Measurements from ENCODE around the gene DCUN1D1.

DCUN1D1 gene

DNA sequence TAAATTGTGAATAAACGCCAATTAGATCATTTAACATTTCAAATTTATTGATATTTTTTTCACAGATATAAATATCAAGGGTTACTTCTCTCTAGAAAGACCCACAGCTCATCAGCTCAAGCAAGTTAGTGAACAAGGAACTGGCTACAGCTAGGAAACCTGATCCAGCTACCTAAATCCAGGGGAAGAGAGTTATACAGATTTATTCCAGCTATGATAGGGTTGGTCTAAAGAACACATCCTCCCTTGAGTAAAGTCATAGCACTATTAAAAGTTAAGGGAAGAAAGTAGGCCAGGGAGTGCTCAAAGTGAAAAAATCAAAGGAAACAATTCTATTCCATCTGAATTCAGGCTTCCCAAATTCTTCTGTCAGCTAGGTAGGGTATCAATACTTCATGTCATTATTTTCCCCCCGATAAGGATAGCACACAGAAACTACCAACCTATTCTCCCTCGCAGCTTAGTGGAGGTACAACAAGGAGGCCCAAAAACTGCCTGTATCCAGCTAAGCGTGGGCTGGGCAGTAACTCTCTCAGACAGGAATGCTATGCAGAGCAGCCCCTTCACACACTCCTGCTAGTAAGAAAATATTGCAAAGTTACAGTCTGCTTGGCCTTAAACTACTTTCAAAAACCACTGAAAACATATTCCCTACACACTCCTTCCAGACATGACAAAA lies 44.0 kb downstream of the DCUN1D1 start:
- no peak for DNase-seq (ENCODE audit: low read depth)

DNA sequence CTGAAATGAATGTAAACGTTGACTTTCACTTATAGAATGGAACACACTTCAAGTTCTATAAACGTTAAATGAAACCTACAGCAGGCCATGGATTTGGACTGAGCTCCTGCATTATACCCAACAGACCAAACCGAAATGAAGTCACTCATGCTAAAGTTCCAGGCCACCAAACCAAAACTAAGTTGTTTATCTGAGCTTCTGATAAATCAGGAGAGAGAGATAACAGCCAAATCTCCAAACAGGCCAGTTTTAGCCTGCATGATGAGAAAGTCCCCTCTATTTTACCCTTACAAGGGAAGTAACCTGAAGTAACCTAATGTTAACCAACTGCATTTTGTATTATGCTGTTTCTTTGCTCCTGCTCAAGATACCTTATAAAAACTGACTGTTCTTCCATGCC lies 44.5 kb downstream of the DCUN1D1 start:
- DNase-seq (ENCODE audit: low read depth), result no peak

DNA sequence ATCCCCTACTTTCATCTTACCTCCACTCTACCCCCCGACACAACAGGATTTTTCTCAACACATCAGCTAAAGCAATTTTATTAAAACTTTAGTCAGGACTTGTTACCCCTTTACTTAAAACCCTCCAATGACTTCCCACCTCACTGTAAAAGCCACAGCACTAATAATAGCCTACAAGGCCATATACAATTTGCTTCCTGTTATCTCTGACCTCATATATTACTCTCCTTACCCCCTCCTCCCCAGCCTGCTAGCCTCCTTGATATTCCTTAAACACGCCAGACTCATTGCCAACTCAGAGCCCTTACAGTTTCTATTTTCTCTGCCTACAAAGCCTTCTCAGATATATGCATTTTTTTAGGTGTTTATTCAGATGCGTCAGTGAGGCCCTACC lies 54.4 kb downstream of the DCUN1D1 start:
- DNase-seq (ENCODE audit: low read depth), result no peak

DNA sequence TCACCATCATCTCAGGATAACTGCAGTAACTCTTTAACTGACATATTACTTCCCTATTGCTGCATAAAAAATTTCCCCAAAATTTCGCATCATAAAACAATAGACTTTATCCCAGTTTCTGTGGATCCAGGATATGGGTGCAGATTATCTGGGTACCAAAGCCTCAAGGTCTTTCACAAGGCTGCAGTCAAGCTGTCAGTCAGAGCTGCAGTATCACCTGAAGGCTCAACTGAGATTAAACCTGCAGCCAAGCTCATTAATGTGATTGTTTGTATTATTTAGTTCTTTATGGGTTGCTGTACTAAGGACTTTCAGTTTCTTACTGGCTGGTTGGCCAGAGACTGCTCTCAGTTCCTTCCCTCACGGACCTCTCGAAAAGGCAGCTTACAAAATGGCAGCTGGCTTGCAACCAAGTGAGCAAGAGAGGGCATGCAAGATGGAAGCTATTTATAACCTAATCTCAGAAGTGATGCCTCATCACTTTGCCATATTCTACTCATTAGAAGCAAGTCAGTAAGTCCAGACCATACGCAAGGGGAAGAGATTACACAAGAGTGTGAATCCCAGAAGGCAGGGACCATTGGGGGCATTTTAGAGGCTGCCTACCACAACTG lies 54.9 kb downstream of the DCUN1D1 start:
- DNase-seq (ENCODE audit: low read depth), result no peak

DNA sequence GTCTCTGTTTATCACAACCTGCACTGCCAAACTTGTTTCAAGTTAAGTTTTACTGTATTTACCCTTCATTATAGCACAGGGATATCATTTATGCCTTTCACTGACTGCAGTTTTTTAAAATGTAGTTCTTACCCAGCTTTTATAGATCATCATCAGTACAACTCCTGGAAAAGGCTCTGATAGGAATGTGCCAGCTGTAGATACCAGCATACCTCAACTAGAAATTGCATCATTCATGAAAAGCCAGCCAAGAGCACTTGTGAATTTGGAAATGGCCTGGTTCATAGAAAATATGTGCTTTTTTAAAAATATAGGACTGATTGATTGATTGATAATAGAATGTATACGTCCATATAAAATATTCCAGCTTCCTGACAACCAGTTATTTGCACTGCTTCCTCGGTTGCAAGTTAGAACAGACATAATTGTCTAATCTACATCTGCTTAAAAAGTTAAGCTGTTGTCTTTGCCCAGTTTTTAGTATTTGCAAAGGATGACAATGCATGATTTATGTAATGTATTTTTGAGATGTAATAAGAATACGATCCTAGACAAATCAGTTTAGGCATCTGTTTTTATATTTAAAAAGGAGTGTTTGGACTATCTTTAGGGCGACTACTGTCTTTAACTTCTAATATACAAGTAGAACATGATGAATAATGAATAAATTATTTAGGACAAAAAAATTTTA lies 58.5 kb downstream of the DCUN1D1 start:
- no peak for DNase-seq (ENCODE audit: low read depth)

DNA sequence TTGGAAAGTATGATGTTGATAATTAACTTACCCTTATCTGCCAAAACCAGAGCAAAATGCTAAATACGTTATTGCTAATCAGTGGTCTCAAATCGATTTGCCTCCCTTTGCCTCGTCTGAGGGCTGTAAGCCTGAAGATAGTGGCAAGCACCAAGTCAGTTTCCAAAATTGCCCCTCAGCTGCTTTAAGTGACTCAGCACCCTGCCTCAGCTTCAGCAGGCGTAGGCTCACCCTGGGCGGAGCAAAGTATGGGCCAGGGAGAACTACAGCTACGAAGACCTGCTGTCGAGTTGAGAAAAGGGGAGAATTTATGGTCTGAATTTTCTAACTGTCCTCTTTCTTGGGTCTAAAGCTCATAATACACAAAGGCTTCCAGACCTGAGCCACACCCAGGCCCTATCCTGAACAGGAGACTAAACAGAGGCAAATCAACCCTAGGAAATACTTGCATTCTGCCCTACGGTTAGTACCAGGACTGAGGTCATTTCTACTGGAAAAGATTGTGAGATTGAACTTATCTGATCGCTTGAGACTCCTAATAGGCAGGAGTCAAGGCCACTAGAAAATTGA lies 59.7 kb downstream of the DCUN1D1 start:
- no peak for DNase-seq (ENCODE audit: low read depth)

DNA sequence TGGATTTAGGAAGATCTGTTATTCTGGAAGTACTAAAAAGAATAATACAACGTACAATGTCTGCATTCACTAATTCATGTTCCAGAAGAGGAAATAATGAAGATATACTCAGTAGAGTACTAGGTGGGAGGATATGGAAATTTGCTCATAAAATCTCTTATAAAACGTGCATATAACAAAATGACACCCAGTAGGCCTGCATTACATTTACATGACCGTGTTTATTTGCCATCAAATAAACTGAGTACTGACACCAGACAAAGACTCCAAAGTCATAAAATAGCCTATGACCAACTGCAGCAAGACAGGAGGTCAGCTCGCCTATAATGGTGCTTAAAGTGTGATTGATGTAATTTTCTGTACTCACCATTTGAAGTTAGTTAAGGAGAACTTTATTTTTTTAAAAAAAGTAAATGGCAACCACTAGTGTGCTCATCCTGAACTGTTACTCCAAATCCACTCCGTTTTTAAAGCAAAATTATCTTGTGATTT lies 60.4 kb downstream of the DCUN1D1 start:
- DNase-seq (ENCODE audit: low read depth), result no peak

DNA sequence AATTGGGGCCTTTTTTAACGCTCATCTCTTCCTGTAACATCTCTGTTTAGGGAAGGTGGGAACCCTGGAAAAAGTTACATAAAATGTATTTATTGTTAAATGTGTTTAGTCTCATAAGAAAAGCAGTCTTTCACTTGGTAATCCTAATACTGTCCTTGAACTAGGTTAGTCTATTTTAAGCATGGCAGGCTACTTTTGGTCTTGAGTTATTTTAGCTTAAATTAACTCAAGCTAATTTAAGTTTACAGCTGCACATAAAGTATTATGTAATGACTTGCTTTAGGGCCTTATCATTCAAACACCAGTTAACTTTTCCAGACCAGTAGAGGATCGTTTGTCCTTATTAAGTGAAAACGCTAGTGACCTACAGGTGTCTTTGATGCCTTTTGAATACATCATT lies 63.2 kb downstream of the DCUN1D1 start:
- no peak for DNase-seq (ENCODE audit: low read depth)

DNA sequence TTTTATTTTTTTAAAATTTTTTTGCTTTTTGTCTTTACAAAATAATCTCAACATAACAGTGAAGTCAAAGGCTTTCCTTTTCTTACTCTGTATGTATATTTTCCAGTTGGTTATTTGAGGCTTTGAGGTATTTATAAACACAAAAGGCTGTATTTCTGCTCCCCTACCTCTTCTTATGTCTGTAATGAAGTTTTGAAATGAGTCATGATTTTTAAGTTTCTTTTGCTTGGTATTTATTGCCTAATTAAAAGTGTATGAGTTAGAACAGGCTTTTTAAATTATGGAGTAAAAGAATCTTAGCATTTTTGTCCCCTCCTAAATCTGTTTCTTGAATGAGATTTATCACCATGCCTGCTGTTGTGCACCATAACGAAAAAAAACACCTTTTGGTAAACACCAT lies 66.0 kb downstream of the DCUN1D1 start:
- DNase-seq (ENCODE audit: low read depth), result no peak

DNA sequence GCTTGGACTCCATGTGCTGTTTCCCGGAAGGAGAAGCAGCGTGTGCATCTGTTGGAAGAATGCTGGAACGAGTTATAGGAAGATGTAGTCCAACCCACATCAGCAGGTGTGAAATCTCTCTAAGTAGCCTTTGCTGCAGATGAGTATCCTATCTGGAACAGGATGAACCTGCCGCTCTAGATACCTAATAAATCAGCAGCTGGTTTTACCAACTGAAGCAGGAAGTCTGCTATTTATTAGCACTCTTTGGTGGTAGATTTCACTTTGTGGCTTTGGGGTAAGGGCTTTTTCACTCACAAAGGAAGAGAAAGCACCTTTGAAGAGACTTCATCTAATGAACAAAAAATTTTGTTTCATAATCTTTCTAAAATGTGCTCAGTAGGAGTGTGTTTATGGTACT lies 66.4 kb downstream of the DCUN1D1 start:
- DNase-seq (ENCODE audit: low read depth), result no peak

DNA sequence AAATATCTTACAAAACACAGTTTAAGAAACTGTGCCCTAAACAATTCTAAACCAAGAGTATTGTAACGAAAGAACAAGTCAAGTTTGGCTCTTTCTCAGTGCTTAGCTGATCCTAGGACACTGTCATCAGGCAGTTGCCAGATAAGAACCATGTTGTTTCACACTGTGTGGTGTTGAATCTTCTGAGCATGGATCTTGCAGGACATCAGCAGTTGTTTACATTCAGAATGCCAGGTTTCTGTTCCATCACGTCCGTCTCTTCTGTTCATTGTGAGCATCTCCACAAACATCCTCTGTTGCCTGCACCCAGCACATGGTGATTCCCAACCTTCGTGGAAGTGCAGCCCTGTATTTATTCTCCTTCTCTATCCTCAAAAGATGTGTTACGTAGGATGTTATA lies 67.9 kb downstream of the DCUN1D1 start:
- DNase-seq (ENCODE audit: low read depth), result no peak

DNA sequence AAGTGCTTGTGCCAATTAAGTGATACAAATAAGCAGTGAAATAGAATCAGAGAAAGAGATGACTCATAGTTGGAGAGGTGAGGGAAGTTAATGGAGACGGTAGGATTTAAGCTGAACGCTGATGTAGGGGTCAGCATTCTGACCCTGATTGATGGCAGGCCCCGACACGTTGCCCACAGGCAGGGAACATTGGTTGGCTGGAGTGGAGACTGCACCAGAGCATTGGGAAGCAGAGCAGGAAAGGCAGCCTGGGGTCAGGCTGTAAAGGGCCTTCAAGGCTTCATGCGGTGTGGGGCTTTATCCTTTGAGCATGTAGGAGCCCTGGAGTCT lies 68.6 kb downstream of the DCUN1D1 start:
- DNase-seq (ENCODE audit: low read depth), result no peak

DNA sequence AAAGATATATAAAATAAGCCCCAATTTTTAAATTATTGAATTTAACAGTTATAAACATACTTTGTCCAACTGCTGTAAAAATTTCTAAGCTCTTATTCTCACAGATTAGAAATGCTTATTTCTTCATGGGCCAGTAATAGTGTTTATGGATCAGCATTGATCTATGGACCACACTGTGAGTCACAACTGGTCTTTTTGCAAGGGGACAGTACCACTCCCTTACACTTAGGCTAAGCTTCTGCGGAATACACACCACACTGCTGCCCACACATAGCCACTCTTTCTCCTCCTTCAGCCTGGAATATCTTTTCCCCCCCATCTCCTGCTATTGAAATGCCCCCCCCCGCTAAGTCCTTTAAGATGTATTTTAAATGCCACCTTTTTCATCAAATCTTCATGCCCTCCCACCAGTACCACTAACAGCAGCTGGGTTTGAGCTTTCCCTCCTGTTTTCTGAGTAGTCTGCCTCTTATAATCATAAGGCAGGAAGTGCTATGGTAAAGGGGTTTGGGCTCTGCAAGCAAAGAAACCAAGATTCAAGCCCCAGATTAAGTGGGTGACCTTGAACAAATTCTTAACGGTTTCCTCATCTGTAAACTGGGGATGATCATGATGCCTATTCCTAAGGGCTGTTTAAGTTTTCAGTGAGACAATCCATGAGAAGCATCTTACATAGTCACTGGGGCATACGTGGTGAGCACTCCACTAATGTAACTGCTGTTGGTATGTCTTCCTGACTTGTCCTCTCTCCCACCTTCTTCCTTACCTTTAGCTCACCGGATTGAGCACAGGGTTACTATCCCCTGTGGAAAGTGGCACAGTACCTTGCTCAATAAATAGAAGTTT lies 69.2 kb downstream of the DCUN1D1 start:
- no peak for DNase-seq (ENCODE audit: low read depth)

DNA sequence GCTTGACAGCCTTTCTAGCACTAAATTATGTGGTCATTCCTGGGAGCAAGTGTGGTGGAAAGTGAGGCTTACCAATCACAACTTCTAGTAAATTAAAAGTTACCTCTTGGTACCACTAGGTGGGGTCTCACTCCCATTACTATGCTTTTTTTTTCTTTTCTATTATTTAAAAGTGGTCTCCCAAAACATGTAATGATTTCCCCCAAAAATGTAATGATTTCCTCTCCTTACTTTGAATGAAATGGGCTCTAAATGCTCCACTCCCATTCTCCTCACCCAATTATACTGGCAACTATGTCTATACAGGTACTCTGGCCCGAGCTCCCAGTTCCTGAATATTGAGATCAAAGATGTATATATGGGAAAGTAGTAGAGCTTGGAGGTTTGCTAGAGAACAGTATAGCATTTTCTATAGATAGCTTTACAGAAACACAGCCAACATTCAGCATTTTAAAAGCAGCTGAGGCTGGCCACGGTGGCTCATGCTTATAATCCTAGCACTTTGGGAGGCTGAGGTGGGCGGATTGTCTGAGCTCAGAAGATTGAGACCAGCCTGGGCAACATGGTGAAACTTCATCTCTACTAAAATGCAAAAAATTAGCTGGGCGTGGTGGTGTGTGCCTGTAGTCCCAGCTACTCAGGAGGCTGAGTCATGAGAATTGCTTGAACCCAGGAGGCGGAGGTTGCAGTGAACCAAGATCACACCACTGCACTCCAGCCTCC lies 70.9 kb downstream of the DCUN1D1 start:
- DNase-seq (ENCODE audit: low read depth), result no peak

DNA sequence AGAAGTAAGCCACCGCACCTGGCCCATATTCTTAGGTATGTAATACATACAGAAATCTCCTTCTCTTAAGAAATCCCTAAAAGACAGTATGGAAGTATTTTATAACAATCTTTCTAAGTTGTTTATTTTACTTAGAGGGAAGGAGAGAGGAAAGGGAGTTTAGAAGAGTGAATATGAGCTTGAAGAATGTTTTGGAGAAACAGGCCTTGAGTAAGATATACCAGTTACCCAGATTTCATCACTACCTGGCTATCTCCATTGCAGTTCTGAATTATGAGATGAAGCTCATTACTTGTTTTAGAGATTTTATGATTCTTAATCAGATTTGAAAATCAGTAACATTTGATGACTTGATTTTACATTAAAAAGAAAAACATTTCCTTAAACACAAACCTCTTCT lies 71.9 kb downstream of the DCUN1D1 start:
- no peak for DNase-seq (ENCODE audit: low read depth)

DNA sequence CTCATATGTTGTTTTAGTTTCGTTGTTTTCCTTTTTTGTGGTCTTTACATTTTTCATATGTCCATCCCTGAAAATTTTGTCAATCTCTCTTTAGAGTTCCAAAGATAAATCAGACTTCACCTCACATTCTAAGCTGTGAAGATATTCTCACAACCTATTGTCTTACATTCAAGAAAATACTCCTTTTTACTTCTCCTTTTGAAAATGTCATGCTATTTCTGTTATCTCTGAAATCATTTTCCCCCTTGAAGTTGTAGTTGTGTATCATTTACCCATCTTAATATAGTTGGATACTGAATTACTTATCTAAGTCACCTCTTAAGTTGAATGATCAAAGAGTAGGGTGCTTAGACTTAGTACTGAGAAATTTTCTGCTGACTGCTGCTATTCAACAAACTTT lies 74.3 kb downstream of the DCUN1D1 start:
- DNase-seq (ENCODE audit: low read depth), result no peak

DNA sequence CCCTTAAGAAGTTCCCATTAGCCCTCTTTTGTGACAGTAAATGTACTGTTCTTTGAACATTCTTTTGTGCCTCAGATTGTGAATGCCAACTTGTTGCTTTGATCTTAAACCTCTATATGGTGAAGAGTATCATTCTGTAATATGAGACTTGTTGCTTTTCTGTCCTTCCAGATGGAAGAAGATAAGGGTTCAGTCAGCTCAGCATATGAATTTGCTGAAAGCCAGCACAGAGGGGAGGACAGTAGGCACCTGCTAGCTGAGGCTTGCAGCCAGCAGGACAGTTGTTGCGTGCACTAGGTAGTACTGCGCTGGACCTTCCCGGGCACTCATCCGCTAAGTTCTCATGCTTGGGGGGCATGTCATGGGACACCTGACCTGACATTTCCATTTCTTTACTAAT lies 74.7 kb downstream of the DCUN1D1 start:
- DNase-seq (ENCODE audit: low read depth), result no peak

DNA sequence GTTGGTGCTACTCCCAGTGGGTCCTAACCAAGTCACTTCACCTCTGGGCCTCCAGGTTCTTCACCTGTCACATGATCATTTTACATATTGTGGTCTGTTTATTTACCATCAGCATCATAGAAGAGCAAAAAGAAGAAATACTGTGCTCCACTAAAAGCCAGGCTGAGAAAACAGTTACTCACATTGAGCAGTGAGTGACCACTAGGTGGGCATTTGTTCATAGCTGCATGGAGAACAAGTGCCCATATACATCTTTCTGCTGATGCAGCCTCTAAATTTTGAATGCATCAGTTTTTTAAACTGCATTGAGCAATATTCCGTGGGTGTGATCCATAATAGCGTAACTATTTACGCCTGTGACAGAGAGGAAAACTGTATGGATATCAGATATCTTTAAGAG lies 76.2 kb downstream of the DCUN1D1 start:
- DNase-seq (ENCODE audit: low read depth), result no peak

DNA sequence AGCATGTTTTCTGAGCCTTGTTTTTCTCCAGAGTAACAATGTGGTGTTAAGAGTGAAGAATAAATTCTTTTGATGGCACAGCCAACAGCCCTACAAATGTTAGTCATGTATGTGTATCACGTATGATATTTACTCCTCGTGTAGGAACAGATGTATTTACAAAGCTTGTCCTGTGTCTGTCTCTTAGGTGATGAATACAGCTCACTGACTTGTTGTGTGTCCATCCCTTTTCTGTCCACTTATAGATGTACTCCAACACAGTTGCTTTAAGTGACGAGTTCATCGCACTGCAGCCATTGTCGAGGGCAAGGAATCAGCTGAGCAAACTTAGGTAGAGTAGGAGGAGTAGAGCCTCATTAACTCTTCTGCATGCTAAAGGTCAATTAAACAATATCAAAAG lies 78.1 kb downstream of the DCUN1D1 start:
- no peak for DNase-seq (ENCODE audit: low read depth)

DNA sequence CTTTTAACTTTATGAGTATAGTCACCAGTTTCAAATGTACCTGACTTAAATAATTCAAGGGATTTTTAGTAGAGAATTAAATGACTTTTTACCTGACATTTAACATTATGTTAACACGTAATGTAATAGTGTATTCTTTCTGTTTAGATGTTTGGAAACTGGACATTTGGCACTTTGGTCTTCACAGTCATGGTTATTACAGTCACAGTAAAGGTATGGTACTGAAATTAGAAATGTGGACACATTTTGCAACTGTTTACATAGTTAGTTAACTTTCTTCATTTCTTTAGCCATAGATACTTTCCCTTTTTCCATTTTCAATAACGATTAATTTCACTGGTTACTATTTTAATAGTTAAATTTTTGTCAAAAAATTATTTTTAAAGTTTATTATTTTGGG lies 83.8 kb downstream of the DCUN1D1 start:
- DNase-seq (ENCODE audit: low read depth), result no peak

DNA sequence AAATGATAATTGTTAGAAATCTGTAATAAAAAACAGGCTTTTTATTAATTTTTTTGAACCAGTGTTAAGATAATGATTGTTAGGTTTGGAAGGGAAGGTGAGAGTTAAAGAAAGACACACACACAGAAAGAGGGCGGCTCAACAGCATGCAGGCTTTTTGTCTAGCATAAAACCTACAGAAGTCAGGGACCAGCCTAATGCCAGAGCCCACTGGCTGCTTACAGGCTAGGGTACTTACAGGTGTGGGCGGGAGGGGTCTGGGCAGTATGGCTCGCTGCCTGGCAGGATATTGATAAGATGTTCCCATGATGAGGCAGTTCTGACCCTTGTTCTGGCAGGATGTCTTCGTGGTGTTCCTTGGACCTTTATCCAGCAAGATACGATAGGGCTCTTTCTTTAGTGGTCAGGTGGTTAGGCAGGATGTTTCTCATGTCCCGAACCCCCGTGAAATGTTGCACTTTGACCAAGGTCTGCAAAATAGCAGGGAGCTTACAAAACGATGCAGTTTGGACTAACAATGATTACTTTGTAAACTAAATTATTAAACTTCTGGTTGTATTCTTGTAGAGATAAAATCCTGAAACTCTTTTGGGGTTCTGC lies 84.7 kb downstream of the DCUN1D1 start:
- DNase-seq (ENCODE audit: low read depth), result no peak

All from stimulated activated CD4-positive, alpha-beta T cell treated with anti-CD3 and anti-CD28 coated beads, Interleukin-2, amount 100 ng/mL, for 4 hours (primary cell).